Immature natural killer cell (primary cell): ENCODE data around the gene MBOAT7. TPM values are rescaled to one million over a fixed set of nuclear protein-coding genes. Genes with fewer than 3 reads are reported as not detected.
"Not testable (repeated sequence)": the region's sequence is repeated elsewhere in the genome, so short reads cannot be mapped to it uniquely, and the experiment has no call there.

Source experiments
- DNase-seq, 3 donors: peaks; one replicate each; pipeline ENCODE4 v3.0.0; 2022; ENCODE audit warnings: mixed read lengths in 1 of 3
- H3K27ac Mint-ChIP-seq, 6 donors: one replicate each; pipeline ENCODE4 v1.8.0; 2020; ENCODE audit warnings: mixed read lengths in 6 of 6, mild to moderate bottlenecking in 5 of 6, inconsistent platforms in 4 of 6, moderate library complexity in 3 of 6
- H3K27me3 Mint-ChIP-seq, 3 donors: one replicate each; pipeline ENCODE4 v1.8.0; 2020 to 2021; ENCODE audit warnings: low read depth in 3 of 3, mild to moderate bottlenecking in 3 of 3, mixed read lengths in 3 of 3, moderate library complexity in 3 of 3, inconsistent platforms in 1 of 3
- H3K36me3 Mint-ChIP-seq, 3 donors: one replicate each; pipeline ENCODE4 v1.8.0; 2020; ENCODE audit warnings: mixed read lengths in 3 of 3, inconsistent platforms in 2 of 3, mild to moderate bottlenecking in 2 of 3
- H3K4me1 Mint-ChIP-seq, 2 donors: one replicate each; pipeline ENCODE4 v1.8.0; 2020; ENCODE audit warnings: inconsistent platforms in 2 of 2, mild to moderate bottlenecking in 2 of 2, mixed read lengths in 2 of 2, moderate library complexity in 1 of 2
- H3K4me3 Mint-ChIP-seq, 5 donors: one replicate each; pipeline ENCODE4 v1.8.0; 2020; ENCODE audit warnings: mild to moderate bottlenecking in 5 of 5, mixed read lengths in 5 of 5, inconsistent platforms in 3 of 5, moderate library complexity in 3 of 5
- H3K9me3 Mint-ChIP-seq, 6 donors: one replicate each; pipeline ENCODE4 v1.8.0; 2020; ENCODE audit warnings: mild to moderate bottlenecking in 6 of 6, mixed read lengths in 6 of 6, inconsistent platforms in 4 of 6, moderate library complexity in 3 of 6
- polyA plus RNA-seq, 3 donors: library from polyadenylated mRNA; unstranded; fragments of 300-500 nt; fragmentation: Illumina TruSeq; gene quantifications; one replicate each; pipeline ENCODE4 v1.2.3, GENCODE V29; 2021

Gene MBOAT7, protein sequence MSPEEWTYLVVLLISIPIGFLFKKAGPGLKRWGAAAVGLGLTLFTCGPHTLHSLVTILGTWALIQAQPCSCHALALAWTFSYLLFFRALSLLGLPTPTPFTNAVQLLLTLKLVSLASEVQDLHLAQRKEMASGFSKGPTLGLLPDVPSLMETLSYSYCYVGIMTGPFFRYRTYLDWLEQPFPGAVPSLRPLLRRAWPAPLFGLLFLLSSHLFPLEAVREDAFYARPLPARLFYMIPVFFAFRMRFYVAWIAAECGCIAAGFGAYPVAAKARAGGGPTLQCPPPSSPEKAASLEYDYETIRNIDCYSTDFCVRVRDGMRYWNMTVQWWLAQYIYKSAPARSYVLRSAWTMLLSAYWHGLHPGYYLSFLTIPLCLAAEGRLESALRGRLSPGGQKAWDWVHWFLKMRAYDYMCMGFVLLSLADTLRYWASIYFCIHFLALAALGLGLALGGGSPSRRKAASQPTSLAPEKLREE
- 10 to 100 TPM in 2 of 3 donors, 1 to 10 TPM in 1; 8.8 to 17.8 (median 15.7) TPM for polyA plus RNA-seq

DNA sequence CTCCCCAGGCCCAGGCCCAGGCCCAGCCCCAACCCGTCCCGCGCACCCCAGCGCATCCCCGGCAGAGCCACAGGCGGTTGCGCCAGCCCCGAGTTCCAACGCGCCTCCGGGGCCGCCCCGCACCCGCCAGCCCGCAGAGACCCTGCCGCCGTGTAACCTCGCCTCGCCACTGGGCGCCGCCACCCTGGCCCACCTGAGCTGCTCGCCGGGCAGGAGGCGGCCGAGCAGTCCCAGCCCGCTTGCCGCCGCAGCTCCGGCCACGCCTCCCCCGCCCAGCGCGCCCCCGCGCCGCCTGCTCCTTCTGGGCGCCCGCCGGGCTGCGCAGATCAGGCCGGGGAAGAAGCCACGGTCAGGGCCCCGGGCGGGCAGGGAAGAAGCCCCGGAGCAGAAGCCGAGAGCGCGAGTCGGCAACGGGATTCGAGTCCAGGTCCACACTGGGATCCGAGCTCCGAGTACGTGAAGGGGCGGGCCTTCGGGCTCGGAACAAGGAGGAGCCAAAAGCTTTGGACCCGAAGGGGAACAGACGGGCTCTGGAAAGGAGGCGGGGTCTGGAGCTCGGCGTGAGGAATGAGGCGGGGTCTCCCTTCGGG, at the start of gene MBOAT7:
Gene MBOAT7 (minus strand): TSS at position 436 of the 590 bp plus-strand sequence. CDS start 1,072 bp downstream, outside the sequence.
- Mint-ChIP-seq H3K9me3 (no peaks in the 10 kb centered on the region), H3K4me1 (peaks cover 39 to 43% of the 10 kb centered on the region in 2 donors), H3K27me3 (peaks cover 15 to 18% (median 15%) of the 10 kb centered on the region in 3 donors), H3K4me3 (peak within 1 kb of the TSS; percentile 93 to 100 (median 94)), H3K27ac (peak within 1 kb of the TSS; percentile 98 to 100 (median 99)), H3K36me3 (peaks cover 0 to 7% (median 0%) of the 10 kb centered on the region in 3 donors)
- DNase-seq = no peak

DNA sequence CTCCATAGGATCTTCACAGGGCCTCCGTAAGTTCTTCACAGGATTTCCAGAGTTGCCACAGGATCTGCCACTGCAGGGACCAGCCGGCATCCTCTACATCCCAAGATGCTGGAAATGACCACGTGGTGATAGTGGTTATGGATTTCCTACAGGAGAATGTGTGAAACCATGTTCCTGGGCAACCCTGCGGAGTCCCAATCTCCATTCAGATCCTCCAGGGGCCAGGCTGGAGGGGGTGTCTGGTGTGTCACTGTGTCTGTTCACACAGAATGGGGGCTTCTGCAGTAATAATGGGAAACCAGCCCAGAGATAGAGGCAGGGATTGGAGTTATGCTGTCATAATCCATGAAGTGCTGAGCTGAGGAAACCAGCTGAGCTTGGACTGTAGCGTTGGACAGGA, 44.6 kb upstream of the MBOAT7 start:
- H3K4me3 Mint-ChIP-seq = no peak overlapping the region
- peaks cover 0 to 2% (median 0%) of the 10 kb centered on the region in 6 donors for H3K9me3 Mint-ChIP-seq
- no peaks in the 10 kb centered on the region for H3K36me3 Mint-ChIP-seq
- no peak overlapping the region for H3K27ac Mint-ChIP-seq
- no peak for DNase-seq
- H3K4me1 Mint-ChIP-seq = peaks cover 0 to 4% of the 10 kb centered on the region in 2 donors
- peaks cover 3 to 14% (median 7%) of the 10 kb centered on the region in 3 donors for H3K27me3 Mint-ChIP-seq

DNA sequence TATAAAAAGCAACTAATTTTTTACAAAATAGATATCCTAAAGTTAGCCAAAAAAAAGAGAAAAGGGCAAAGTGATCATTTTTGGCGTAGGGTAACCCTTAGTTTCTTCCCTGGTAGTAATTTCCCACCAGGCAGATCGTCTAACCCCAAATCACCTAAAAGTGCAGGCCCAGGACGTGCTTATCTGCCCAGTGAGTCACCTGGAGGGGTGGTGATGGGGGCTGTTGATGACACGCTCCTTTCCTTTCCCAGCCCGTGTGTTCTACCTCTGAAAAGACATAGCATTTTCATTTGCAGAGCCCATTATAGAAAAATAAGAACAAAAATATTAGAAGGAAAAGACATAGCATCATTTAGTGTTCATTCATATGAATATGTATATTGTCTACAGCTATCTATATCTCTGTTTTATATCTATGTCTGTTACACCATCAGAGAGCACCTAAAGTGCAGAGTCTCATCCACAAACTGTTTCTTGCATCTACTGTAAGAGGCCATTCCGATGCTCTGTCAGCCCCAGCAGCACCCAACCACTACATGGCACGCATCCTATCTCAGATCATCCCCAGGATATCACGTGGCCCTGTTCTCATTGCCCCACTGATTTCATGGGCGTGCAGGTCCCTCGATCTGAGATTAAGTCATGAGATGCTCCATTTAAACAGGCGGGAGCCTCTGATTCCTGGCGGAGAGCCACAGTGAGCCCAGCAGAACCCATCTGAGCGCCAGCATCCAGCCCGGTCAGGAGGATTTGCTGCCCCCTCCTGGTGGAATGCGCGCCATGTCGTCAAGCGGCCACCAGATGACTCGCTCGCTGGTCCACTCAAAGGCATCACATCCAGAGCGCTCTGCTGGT, 41.9 kb upstream of the MBOAT7 start:
- no peaks in the 10 kb centered on the region for H3K36me3 Mint-ChIP-seq
- peaks cover 0 to 2% (median 0%) of the 10 kb centered on the region in 6 donors for H3K9me3 Mint-ChIP-seq
- peak; percentile 70 to 82 (median 82) for DNase-seq
- H3K4me3 Mint-ChIP-seq = no peak overlapping the region
- H3K27ac Mint-ChIP-seq = peak overlapping the region in 1 of 6 donors; percentile 76
- peaks cover 3 to 15% (median 7%) of the 10 kb centered on the region in 3 donors for H3K27me3 Mint-ChIP-seq
- peaks cover 0 to 4% of the 10 kb centered on the region in 2 donors for H3K4me1 Mint-ChIP-seq

DNA sequence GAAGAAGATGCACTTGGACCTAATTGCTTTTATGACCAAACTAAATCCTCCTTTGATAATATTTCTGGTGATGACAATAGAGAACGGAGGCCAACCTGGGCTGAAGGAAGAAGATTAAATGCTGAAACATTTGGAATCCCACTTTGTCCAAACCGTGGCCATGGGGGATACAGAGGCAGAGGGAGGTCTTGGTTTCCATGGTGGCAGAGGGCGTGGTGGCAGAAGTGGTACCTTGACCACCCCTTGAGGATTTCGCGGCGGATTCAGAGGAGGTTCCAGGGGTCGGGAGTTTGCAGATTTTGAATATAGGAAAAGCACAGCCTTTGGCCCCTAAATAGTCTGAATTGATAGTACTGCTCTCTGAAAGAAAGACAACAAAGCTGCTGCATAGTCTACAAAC, 40.7 kb upstream of the MBOAT7 start:
- peaks cover 3 to 15% (median 3%) of the 10 kb centered on the region in 3 donors for H3K27me3 Mint-ChIP-seq
- H3K9me3 Mint-ChIP-seq = peaks cover 0 to 2% (median 0%) of the 10 kb centered on the region in 6 donors
- no peak overlapping the region for H3K27ac Mint-ChIP-seq
- H3K36me3 Mint-ChIP-seq = no peaks in the 10 kb centered on the region
- H3K4me3 Mint-ChIP-seq = no peak overlapping the region
- no peak for DNase-seq
- peaks cover 0 to 4% of the 10 kb centered on the region in 2 donors for H3K4me1 Mint-ChIP-seq

DNA sequence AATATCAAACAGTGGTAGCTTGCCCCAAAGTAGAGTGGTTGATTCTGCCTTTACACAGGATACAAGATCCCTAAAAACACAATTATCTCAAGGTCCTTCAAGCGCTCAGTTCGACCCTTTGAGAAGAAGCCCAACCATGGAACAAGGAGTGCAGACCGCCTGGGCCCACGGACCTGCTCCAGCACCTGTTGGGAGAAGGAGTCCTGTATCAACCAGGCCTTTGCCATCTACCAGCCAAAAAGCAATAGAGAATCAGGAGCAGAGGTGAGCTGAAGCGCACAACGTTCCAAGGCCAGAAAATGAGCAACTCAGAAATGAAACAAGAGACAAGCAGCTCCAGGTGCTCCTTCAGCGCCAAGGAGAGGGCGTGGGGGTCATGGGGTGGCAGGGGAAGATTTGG, 39.8 kb upstream of the MBOAT7 start:
- H3K9me3 Mint-ChIP-seq = peaks cover 0 to 2% (median 0%) of the 10 kb centered on the region in 6 donors
- H3K27me3 Mint-ChIP-seq = peaks cover 3 to 15% (median 3%) of the 10 kb centered on the region in 3 donors
- H3K27ac Mint-ChIP-seq = no peak overlapping the region
- H3K36me3 Mint-ChIP-seq = no peaks in the 10 kb centered on the region
- no peak for DNase-seq
- H3K4me1 Mint-ChIP-seq = peaks cover 0 to 4% of the 10 kb centered on the region in 2 donors
- no peak overlapping the region for H3K4me3 Mint-ChIP-seq

DNA sequence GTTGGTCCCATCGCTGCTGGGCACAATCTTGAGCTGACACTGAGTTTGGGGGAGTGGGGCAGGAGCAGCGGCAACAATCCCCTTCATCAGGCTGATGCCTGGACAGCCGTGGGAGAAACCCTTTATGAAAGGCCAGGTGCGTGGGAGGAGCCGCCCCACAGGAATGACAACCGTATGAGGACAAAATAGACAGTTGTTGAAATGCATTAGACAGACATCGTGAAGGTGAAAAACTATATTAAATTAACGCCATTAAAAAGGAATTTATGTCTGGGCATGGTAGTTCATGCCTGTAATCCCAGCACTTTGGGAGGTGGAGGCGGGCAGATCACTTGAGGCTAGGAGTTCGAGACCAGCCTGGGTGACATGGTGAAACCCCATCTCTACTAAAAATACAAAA, 35.2 kb upstream of the MBOAT7 start:
- not testable (repeated sequence) for H3K4me1 Mint-ChIP-seq, H3K9me3 Mint-ChIP-seq, H3K27me3 Mint-ChIP-seq, H3K36me3 Mint-ChIP-seq, H3K4me3 Mint-ChIP-seq, DNase-seq, H3K27ac Mint-ChIP-seq

DNA sequence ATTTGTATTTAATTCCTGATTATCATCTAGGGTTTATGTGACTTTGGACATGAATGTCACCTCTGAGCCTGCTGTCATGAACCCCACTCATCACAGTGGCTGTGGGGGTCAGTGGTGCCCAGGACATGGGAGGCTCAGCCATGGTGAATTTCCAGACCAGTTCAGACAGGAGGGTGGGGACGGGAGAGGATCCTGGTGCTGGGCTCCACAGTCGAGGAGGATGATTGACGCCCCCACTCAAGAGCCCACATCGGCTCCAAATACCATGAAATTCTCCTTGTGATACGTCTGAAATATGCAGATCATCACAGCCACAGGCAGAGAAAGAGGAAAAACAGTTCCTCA, 34.5 kb upstream of the MBOAT7 start:
- not testable (repeated sequence) for DNase-seq, H3K27me3 Mint-ChIP-seq, H3K9me3 Mint-ChIP-seq, H3K36me3 Mint-ChIP-seq, H3K27ac Mint-ChIP-seq, H3K4me1 Mint-ChIP-seq, H3K4me3 Mint-ChIP-seq

DNA sequence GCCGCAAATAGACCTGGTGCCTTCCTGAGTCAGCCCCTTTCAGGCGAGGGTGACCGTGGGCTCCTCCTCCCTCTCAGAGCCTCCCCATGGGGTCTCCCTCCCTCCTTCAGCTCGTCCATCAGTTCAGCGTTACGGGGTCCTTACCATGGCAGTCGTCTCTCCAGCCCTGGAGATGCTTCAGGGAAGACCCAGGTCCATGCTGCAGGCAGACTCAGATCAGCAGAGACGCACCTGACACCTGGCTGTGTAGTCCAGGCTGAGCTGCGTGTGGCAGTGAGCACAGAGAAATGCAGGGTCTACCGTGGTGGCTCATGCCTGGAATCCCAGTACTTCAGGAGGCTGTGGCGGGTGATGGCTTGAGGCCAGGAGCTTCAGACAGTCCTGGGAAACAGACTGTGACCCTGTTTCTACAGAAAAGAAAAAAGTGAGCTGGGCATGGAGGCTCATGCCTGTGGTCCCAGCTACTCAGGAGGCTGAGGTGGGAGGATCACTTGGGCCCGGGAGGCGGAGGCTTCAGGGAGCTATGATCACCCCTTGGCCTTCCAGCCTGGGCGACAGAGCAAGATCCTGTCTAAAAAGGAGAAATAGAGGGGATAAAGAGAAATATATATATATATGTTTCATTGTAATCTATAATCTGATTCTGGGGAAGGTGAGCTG, 34.0 kb upstream of the MBOAT7 start:
- not testable (repeated sequence) for H3K27me3 Mint-ChIP-seq, H3K36me3 Mint-ChIP-seq

DNA sequence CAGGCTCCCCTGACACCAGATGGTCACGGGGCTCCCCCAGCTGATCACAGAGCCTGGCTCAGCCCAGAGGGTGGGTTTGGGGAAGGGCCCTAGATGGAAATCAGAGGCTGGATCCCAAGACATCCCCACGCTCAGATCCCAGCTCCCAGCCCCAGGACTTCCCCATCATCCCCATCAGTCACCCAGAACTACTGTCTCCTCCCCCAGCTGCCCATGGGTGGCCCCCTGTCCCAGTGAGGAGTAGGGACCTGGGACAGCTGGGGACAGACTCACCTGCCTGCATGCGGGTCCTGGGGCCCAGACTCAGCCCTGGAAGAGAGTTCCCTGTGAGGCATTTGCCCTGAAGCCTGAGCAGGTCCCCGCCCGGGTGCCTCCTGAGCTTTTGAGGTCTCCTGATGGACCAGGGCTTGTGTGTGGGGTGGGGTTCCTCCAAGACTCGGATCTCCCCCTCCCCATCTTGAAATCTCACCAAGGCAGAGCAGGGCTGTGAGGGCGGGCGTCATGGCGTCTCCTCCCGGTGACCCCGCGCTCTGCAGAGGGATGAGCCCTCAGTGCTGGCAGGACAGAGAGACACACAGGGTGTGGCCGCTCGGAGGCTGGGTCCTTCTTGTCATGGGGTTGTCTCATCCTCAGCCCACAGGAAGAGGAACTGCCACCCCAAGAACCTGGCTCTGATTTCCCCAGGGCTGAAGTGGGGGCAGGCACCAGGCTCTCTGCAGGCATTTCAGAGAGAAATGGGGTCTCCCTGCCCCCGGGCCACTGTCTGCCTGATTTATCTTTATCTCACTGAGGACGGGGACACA, 33.3 kb upstream of the MBOAT7 start, which contains the start of gene LILRB3:
Gene LILRB3 (minus strand): TSS at position 534 of the 803 bp plus-strand sequence. CDS start 31 bp downstream, at position 503.
- not testable (repeated sequence) for H3K27me3 Mint-ChIP-seq, H3K9me3 Mint-ChIP-seq, H3K4me3 Mint-ChIP-seq, H3K4me1 Mint-ChIP-seq, DNase-seq, H3K36me3 Mint-ChIP-seq
- H3K27ac Mint-ChIP-seq = peak within 1 kb of the TSS in 1 of 6 donors; percentile 85

More for the DNA sequence above, 34.0 kb upstream of the MBOAT7 start:
- H3K4me3 Mint-ChIP-seq, DNase-seq, H3K4me1 Mint-ChIP-seq, H3K9me3 Mint-ChIP-seq: not testable (repeated sequence)
- peak overlapping the region in 1 of 6 donors; percentile 85 for H3K27ac Mint-ChIP-seq

DNA sequence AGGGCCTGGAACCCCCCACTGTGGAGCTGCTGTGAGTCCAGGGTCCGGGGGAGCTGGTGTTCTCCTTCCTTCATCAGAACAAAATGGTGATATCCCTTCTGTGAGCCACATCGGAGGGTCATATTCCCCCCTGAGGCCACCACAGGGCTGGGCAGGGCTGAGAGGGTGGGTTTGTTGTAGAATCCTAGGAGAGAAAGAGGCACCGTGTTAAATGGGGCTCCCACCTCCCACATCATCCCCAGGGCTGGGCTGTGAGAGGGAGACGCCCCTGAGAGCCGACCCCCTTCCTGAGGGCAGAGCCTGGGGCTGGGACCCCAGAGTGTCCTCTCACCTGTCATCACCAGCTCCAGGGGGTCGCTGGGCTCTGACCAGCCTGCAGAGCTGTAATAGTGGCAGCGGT, 32.6 kb upstream of the MBOAT7 start:
- H3K9me3 Mint-ChIP-seq, H3K27ac Mint-ChIP-seq, DNase-seq, H3K27me3 Mint-ChIP-seq, H3K4me1 Mint-ChIP-seq, H3K4me3 Mint-ChIP-seq, H3K36me3 Mint-ChIP-seq: not testable (repeated sequence)

DNA sequence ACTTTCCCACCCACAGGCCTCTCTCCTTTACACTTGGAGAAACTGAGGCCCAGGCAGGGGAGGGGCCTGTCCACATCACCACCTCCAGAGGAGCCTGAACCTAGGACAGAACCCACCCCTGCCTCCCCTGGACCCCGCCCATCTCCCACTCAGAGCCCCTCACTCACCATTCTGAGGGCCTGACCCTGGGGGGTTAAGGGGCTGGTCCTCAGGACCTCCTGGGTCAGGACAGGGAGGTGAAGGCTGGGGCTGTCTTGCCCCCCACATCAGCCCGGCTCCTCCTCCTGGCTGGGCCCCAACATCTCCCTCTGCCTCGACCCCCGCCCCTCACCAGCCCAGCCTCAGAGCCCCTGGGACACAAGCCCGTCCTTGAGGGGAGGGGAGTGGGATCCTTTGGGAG, 30.3 kb upstream of the MBOAT7 start:
- not testable (repeated sequence) for H3K27ac Mint-ChIP-seq, H3K36me3 Mint-ChIP-seq, H3K4me3 Mint-ChIP-seq, H3K9me3 Mint-ChIP-seq, H3K27me3 Mint-ChIP-seq, H3K4me1 Mint-ChIP-seq, DNase-seq

DNA sequence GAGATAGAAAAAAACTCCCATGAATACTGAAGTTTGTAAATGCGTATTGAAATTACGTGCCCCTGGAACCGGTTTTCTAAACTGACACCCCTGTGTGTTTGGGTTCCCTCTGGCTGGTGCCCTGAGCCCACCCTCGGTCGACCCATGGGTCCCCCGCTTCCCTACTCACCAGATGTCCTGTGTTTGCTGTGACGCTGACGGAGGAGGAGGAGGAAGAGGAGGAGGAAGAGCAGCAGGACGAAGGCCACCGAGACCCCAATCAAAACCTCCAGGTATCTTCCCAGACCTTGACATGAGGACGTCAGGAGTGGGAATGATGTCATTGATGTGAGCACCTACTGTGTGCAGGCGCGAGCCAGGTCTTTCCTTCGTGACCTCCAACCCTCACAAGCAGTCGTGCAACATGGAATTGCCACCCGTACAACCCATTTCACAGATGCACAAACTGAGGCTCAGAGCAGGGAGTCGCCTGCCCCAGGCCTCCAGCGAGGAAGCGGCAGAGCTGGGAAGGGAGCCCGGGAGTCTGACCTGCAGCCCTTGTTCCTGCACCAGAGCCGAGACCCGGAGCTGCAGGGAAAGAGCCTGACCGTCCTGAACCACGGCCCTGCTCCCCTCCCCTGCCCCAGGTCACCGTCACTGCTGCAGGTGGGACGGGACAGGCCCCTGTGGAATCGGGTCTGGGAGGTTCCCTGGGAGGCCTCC, 29.7 kb upstream of the MBOAT7 start:
- H3K27me3 Mint-ChIP-seq = peaks cover 2 to 3% (median 3%) of the 10 kb centered on the region in 3 donors
- peaks cover 0 to 5% (median 0%) of the 10 kb centered on the region in 3 donors for H3K36me3 Mint-ChIP-seq
- no peaks in the 10 kb centered on the region for H3K4me1 Mint-ChIP-seq
- H3K9me3 Mint-ChIP-seq = no peaks in the 10 kb centered on the region
- no peak for DNase-seq
- no peak overlapping the region for H3K27ac Mint-ChIP-seq
- no peak overlapping the region for H3K4me3 Mint-ChIP-seq
